Memory B cell (primary cell): ENCODE data around the gene OXCT2.
"Not testable (repeated sequence)": the region's sequence is repeated elsewhere in the genome, so short reads cannot be mapped to it uniquely, and the experiment has no call there.

Experiments used
- ATAC-seq: fragments of 150-1000 bp; cut with Tn5 transposase; 2 replicates; pipeline ENCODE4 v1.10.0; 2021; ENCODE audit warnings: low read depth, mild to moderate bottlenecking, moderate library complexity
- DNase-seq, 2 donors: peaks; one replicate each; pipeline ENCODE4 v3.0.0; 2022; ENCODE audit warnings: low spot score in 2 of 2
- H3K27ac Mint-ChIP-seq: one replicate; pipeline ENCODE4 v1.8.0; 2022; ENCODE audit warnings: mild to moderate bottlenecking, moderate library complexity, mixed read lengths
- H3K27me3 Mint-ChIP-seq: one replicate; pipeline ENCODE4 v1.8.0; 2022; ENCODE audit warnings: mixed read lengths
- H3K36me3 Mint-ChIP-seq: one replicate; pipeline ENCODE4 v1.8.0; 2022; ENCODE audit warnings: mild to moderate bottlenecking, mixed read lengths
- H3K4me1 Mint-ChIP-seq: one replicate; pipeline ENCODE4 v1.8.0; 2022; ENCODE audit warnings: mixed read lengths
- H3K4me3 Mint-ChIP-seq: one replicate; pipeline ENCODE4 v1.8.0; 2022; ENCODE audit warnings: mild to moderate bottlenecking, moderate library complexity, mixed read lengths
- H3K9me3 Mint-ChIP-seq: one replicate; pipeline ENCODE4 v1.8.0; 2022; ENCODE audit warnings: mixed read lengths

OXCT2 gene

DNA sequence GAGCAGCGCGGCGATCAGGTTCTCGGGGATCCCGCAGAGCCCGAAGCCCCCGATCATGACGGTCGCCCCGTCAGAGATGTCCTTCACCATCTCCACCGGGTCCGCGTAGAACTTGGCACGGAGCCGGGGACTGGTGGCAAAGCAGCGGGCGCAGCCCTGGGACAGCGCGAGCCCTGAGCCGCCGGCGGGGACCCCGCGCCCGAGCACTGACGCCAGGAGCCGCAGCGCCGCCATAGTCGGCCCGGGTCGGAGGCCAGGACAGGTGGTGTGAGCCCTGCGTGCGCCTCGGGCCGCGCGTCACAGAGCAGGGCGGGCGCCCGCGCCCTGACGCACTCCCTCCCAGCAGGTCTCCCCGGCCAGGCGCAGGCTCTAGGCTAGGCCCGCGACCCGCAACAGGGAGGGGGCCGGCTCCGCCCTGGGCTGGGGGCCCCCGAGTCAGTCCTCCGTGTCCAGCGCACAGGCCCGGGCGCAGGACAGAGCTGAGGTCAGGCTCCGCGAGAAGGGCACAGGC lies at the start of gene OXCT2:
TSS of gene OXCT2 (minus strand) at position 327 of the 511 bp plus-strand sequence. CDS start at position 234, 93 bp downstream.
- H3K27me3 Mint-ChIP-seq, DNase-seq, H3K9me3 Mint-ChIP-seq, H3K27ac Mint-ChIP-seq, H3K36me3 Mint-ChIP-seq, H3K4me1 Mint-ChIP-seq: not testable (repeated sequence)
- ATAC-seq: peak; percentile 74
- H3K4me3 Mint-ChIP-seq: peak within 1 kb of the TSS; percentile 70

DNA sequence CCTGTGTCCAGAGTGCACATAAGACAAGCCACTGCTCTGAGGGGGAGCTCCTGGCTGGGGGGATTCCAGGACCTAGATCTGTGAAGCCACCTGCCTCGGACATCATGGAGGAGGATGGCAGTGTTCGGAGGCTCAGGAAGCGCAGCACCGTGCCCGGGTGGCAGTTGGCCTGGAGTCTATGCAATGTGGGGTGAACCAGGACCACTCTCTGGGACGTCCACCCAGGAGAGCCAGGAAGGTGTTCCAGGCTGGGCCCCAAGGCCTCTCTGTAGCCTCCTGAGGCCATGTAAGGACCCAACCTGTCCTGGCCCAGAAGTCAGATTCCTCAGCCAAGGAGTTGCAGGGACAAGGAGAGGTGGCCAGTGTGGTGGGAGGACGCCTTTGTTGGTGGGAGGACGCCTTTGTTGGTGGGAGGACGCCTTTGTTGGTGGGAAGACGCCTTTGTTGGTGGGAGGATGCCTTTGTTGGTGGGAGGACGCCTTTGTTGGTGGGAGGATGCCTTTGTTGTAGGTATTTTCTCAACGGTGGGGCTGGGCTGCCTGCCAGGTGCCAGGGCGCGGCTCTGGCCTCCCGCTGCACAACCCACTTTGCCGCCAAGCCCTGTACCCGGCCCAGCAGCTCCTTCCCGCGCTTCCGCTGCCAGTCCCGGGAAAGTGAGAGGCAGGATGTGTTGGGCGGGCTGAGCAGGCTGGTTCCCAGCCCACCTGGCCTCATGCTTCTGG lies 48.1 kb upstream of the OXCT2 start:
- H3K4me3 Mint-ChIP-seq: no peak overlapping the region
- no peaks in the 10 kb centered on the region for H3K9me3 Mint-ChIP-seq
- H3K27me3 Mint-ChIP-seq: no peaks in the 10 kb centered on the region
- H3K4me1 Mint-ChIP-seq: peaks cover 10% of the 10 kb centered on the region
- ATAC-seq (no peak), DNase-seq (no peak)
- H3K36me3 Mint-ChIP-seq: no peaks in the 10 kb centered on the region
- no peak overlapping the region for H3K27ac Mint-ChIP-seq

GRCh38 chr1:39818482-39818881 lies 47.3 kb upstream of the OXCT2 start:
- H3K27ac Mint-ChIP-seq: no peak overlapping the region
- H3K4me1 Mint-ChIP-seq: peaks cover 8% of the 10 kb centered on the region
- no peak overlapping the region for H3K4me3 Mint-ChIP-seq
- no peaks in the 10 kb centered on the region for H3K27me3 Mint-ChIP-seq
- DNase-seq (no peak), ATAC-seq (no peak)
- H3K36me3 Mint-ChIP-seq: no peaks in the 10 kb centered on the region
- H3K9me3 Mint-ChIP-seq: no peaks in the 10 kb centered on the region

GRCh38 chr1:39817091-39817932 lies 46.2 kb upstream of the OXCT2 start:
- Mint-ChIP-seq H3K27ac (peak overlapping the region; percentile 72), H3K4me1 (peaks cover 11% of the 10 kb centered on the region), H3K4me3 (peak overlapping the region; percentile 76)
- ATAC-seq: peak; percentile 92
- DNase-seq: peak; percentile 64 to 76
- not testable (repeated sequence) for H3K27me3 Mint-ChIP-seq, H3K36me3 Mint-ChIP-seq, H3K9me3 Mint-ChIP-seq

GRCh38 chr1:39816415-39817090 lies 45.4 kb upstream of the OXCT2 start:
- DNase-seq: peak; percentile 66 to 68
- Mint-ChIP-seq H3K27me3 (no peaks in the 10 kb centered on the region), H3K27ac (peak overlapping the region; percentile 72), H3K4me1 (peaks cover 11% of the 10 kb centered on the region), H3K9me3 (no peaks in the 10 kb centered on the region), H3K36me3 (peaks cover 2% of the 10 kb centered on the region), H3K4me3 (peak overlapping the region; percentile 76)
- ATAC-seq: peak; percentile 38

DNA sequence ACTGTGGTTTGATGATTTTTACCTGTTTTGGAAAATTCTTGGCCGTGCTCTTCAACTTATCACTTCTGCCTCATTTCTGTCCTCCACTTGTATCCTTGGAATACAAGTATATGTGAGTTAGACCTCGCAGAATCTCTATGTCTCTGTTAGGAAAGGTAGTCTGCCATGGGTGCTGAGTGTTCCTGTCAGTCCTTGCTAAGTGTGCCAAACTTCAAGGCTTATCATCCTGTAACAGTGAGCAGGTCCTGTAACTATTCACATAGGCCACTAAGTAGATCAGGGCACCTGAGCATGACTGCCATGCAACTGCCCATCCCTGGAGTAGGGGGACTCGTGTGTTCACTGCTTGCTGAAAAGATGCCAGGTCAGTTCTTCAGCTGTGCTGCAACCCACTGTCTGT lies 41.8 kb upstream of the OXCT2 start:
- peaks cover 6% of the 10 kb centered on the region for H3K36me3 Mint-ChIP-seq
- DNase-seq: no peak
- peaks cover 11% of the 10 kb centered on the region for H3K4me1 Mint-ChIP-seq
- ATAC-seq: no peak
- H3K27ac Mint-ChIP-seq: no peak overlapping the region
- H3K27me3 Mint-ChIP-seq: no peaks in the 10 kb centered on the region
- no peaks in the 10 kb centered on the region for H3K9me3 Mint-ChIP-seq
- no peak overlapping the region for H3K4me3 Mint-ChIP-seq

- DNase-seq: no peak
- ATAC-seq: no peak
- Mint-ChIP-seq H3K27ac (no peak overlapping the region), H3K36me3 (peaks cover 15% of the 10 kb centered on the region), H3K4me1 (peaks cover 3% of the 10 kb centered on the region), H3K27me3 (no peaks in the 10 kb centered on the region), H3K9me3 (peaks cover 4% of the 10 kb centered on the region), H3K4me3 (no peak overlapping the region)
These were observed 37.8 kb upstream of the OXCT2 start for GRCh38 chr1:39808784-39809517.

- Mint-ChIP-seq H3K9me3 (peaks cover 4% of the 10 kb centered on the region), H3K4me1 (no peaks in the 10 kb centered on the region), H3K27ac (no peak overlapping the region), H3K27me3 (no peaks in the 10 kb centered on the region), H3K36me3 (peaks cover 13% of the 10 kb centered on the region), H3K4me3 (no peak overlapping the region)
- ATAC-seq (no peak), DNase-seq (no peak)
These were observed 34.2 kb upstream of the OXCT2 start for GRCh38 chr1:39805385-39805784.

DNA sequence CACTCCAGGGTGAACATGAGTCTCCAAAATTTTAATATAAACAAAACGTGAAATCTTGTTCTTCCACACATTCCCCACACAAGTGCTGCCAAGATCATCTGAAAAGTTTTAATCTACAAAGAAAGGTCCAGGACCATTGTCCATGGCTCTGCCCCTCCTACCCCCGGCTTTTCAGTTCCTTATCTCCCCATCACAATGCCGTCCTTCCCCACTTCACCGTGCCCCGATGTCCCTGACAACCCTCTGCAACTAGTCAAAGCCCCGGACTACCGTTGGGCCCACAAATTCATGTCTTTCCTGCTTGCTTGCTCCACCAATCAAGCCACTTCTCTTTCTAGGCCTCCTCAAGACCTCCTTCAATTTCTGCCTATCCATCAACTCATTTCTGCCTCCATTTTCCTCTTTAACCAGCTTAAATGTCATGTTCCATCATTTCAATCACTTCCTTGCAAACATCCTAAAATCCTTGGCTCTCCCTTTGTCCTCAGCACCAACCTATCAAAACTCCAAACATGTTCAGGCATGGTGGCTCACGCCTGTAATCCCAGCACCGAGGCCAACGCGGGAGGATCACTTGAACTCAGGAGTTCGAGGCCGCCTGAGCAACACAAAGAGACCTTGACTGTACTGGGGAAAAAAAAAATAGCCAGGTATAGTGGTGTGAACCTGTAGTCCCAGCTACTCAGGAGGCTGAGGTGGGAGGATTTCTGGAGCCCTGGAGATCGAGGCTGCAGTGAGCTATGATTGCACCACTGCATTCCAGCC lies 31.5 kb upstream of the OXCT2 start:
- Mint-ChIP-seq H3K4me3 (no peak overlapping the region), H3K27me3 (no peaks in the 10 kb centered on the region), H3K4me1 (peaks cover 7% of the 10 kb centered on the region), H3K9me3 (peaks cover 4% of the 10 kb centered on the region), H3K36me3 (peaks cover 9% of the 10 kb centered on the region), H3K27ac (no peak overlapping the region)
- ATAC-seq: no peak
- DNase-seq: no peak

DNA sequence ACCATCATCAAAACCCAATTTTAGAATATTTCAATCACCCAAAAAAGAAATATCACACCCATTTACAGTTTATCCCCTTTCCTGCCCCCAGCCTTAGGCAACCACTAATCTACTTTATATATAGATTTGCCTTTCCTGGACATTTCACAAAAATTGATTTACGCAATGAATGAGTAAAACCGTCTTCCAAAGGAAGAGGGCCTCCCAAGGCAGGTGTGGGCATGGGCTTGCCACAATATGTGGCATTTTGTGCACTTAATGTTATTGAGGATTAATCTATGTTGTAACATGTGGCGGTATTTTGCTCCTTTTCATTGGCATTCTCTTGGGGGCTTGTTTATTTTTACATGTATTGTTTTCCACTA lies 29.3 kb upstream of the OXCT2 start:
- Mint-ChIP-seq H3K4me1 (peaks cover 7% of the 10 kb centered on the region), H3K27me3 (no peaks in the 10 kb centered on the region), H3K9me3 (peaks cover 2% of the 10 kb centered on the region), H3K4me3 (peak overlapping the region; percentile 73), H3K36me3 (peaks cover 6% of the 10 kb centered on the region), H3K27ac (no peak overlapping the region)
- ATAC-seq (no peak), DNase-seq (no peak)

DNA sequence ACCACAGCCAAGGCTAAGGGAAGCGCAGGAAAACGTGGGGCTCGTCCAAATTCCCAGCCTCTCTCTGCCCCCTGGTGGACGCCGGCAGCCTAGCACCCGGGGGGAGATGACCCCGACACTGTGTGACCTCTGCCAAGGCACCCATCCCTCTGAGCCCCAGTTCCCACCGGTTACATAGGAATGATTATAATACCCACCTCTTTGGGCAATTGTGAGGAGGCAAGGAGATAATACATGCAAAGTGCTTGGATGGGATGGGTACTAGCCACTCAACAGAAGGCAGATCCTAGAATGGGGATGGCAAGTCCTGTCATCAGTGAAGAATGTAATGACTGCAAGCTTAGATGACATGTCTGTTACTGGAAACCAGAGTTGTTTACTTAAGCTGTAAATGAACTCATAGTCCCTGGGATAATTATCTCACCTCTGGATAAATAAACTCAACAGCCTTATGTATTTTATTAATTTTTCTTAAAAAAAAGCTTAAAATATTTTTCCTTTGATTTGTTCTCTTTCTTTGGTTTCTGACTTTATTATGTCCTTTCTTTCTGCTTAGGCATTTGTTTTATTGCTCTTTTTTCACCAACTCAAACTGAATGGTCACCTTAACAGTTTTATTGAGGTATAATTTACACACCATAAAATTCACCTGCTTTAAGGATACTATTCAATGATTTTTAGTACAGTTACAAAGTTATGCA lies 28.8 kb upstream of the OXCT2 start:
- peaks cover 7% of the 10 kb centered on the region for H3K4me1 Mint-ChIP-seq
- H3K27me3 Mint-ChIP-seq: no peaks in the 10 kb centered on the region
- peak overlapping the region; percentile 94 for H3K27ac Mint-ChIP-seq
- DNase-seq (peak; percentile 74 to 82), ATAC-seq (peak; percentile 52)
- H3K36me3 Mint-ChIP-seq: peaks cover 3% of the 10 kb centered on the region
- no peaks in the 10 kb centered on the region for H3K9me3 Mint-ChIP-seq
- peak overlapping the region; percentile 78 for H3K4me3 Mint-ChIP-seq

- peak; percentile 92 for ATAC-seq
These were observed 28.0 kb upstream of the OXCT2 start for GRCh38 chr1:39798859-39799769.

More at GRCh38 chr1:39798859-39799769, 28.0 kb upstream of the OXCT2 start:
- H3K9me3 Mint-ChIP-seq, H3K27me3 Mint-ChIP-seq, H3K36me3 Mint-ChIP-seq, H3K4me1 Mint-ChIP-seq: not testable (repeated sequence)
- Mint-ChIP-seq H3K27ac (peak overlapping the region; percentile 94), H3K4me3 (peak overlapping the region; percentile 78)
- peak; percentile 85 to 93 for DNase-seq
